ENCODE data around the gene FOXP4.

DNA sequence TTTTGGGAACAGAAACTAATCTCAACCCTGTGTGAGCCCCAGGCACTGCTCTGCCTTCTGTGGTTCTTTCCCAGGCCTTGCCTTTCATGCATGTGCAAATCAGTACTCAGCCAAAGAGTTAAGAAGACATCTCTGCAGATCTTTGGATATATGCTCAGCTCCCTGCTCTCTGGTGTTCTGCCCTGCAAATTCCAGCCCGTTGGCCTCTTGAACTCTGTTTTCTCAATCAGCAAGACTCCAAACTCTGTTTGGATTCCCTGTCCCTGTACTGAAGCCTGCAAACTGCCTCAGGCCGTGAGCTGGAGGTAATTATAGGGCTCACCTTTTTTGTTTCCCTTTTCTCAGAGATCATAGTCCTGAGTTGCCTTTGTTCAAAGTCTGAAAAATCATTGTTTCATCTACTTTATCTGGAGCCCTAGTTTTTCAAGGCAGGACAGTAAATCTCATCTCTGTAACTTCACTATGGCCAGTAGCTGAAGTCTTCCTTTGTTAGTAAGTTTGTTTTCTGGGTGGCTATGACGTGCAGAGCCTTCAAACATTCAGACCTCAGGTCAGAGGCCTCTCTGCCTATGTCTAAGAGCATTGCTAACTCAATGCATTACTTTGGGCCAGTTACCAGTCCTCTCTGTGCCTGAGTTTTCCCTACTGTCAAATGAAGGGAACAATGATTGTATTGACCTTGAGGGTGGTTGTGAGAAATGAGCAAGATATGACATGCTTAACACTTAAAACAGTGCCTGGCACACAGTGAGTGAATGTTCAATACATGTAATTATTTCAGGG, 76.2 kb downstream of the FOXP4 start:
- TF ChIP-seq POLR2A (IDR thresholded peaks at IDR 0.05; ENCODE audit: low read length) (no peak), GATA1 (IDR thresholded peaks at IDR 0.05; ENCODE audit: low read depth, low read length) (no peak)
